Epithelial cell of proximal tubule (primary cell): ENCODE results near the gene CRTC1. TPM values are rescaled to one million over a fixed set of nuclear protein-coding genes. Genes with fewer than 3 reads are reported as not detected.

ENCODE experiments used
- DNase-seq: peaks from one replicate; pipeline ENCODE4 v3.0.0-alpha.2; 2011; ENCODE audit warnings: low read depth
- H3K4me3 ChIP-seq: 2 replicates; pipeline ENCODE4 v1.5.1; 2011; ENCODE audit warnings: low read depth, mild to moderate bottlenecking, low read length
- CTCF ChIP-seq: conservative IDR thresholded peaks from 2 replicates; pipeline ENCODE4 v1.5.1; 2012; ENCODE audit warnings: low read depth, mild to moderate bottlenecking, low read length
- total RNA-seq: library from RNA; depleted of rRNA; stranded (reverse); fragments of >200 nt; gene quantifications from 2 replicates; pipeline ENCODE4 v1.2.3, GENCODE V29; 2015

CRTC1 gene
- total RNA-seq, 1 donor from 2014 or later, result 3.0 TPM

GRCh38 chr19:18799389-18799970 lies 116.0 kb downstream of the CRTC1 start:
- no peak for TF ChIP-seq CTCF
- DNase-seq, result no peak
- H3K4me3 ChIP-seq, result no peak overlapping the region

GRCh38 chr19:18800079-18800478 lies 116.6 kb downstream of the CRTC1 start:
- no peak overlapping the region for H3K4me3 ChIP-seq
- no peak for TF ChIP-seq CTCF
- DNase-seq, result no peak

- TF ChIP-seq CTCF, result no peak
- no peak overlapping the region for H3K4me3 ChIP-seq
- no peak for DNase-seq
Observed at GRCh38 chr19:18800636-18801035, 117.2 kb downstream of the CRTC1 start.

GRCh38 chr19:18802354-18802753 lies 118.9 kb downstream of the CRTC1 start:
- no peak for TF ChIP-seq CTCF
- DNase-seq, result no peak

GRCh38 chr19:18803550-18804138 lies 120.2 kb downstream of the CRTC1 start:
- no peak for TF ChIP-seq CTCF
- H3K4me3 ChIP-seq, result no peak overlapping the region
- no peak for DNase-seq

More at GRCh38 chr19:18802354-18802753, 118.9 kb downstream of the CRTC1 start:
- no peak overlapping the region for H3K4me3 ChIP-seq

GRCh38 chr19:18804139-18804601 lies 120.7 kb downstream of the CRTC1 start:
- DNase-seq, result no peak
- no peak for TF ChIP-seq CTCF
- H3K4me3 ChIP-seq, result no peak overlapping the region

- no peak overlapping the region for H3K4me3 ChIP-seq
- TF ChIP-seq CTCF, result no peak
Observed at GRCh38 chr19:18804643-18805042, 121.2 kb downstream of the CRTC1 start.

More at GRCh38 chr19:18804643-18805042, 121.2 kb downstream of the CRTC1 start:
- no peak for DNase-seq
